ENCODE results near the gene PCDH9.

- TF ChIP-seq CTCF (conservative IDR thresholded peaks at IDR 0.05; ENCODE audit: low read length) (no peak), EZH2phosphoT487 (IDR thresholded peaks at IDR 0.05; ENCODE audit: borderline replicate concordance) (no peak)
These were observed 702.0 kb downstream of the PCDH9 start for GRCh38 chr13:66528180-66528579.

Data from Loucy (cell line).